ENCODE results near the gene PTPRH. TPM values are rescaled to one million over a fixed set of nuclear protein-coding genes. Genes with fewer than 3 reads are reported as not detected.

PTPRH gene
- polyA plus RNA-seq, 1 of the 3 experiments (the other 2 are of a cell fraction): 1.1 TPM

DNA sequence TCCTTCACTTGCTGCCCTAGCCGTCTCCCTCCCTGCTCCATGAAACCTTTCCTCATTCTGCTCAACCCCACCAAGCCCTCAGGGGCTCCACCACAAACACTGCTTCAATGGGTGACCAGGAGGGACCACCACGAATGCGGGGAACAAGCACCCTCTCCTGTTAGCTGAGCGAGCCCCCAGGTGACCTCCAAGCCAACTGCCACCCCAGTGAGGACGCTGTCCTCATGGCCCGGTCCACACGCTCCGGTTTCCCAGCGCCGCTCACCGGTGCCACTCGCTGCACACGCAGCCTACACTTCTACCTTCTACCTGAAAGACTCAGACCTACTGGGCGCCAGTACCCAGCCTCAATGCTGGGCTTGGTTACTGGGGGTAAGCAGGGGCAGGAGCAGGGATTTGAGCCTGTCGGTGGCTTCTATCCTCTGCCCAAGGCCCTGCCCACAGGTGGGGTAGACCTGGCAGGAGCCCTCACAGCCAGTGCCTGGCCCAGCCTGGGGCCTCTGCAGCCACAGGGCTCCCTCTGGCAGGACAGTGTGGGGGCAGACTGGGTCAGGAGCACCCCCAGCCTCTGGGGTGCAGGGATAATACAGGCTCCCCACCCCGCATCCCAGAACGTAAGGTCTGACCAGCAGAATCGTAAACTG, 20.0 kb upstream of the PTPRH start (continued):
- TF ChIP-seq, protein P1, sequence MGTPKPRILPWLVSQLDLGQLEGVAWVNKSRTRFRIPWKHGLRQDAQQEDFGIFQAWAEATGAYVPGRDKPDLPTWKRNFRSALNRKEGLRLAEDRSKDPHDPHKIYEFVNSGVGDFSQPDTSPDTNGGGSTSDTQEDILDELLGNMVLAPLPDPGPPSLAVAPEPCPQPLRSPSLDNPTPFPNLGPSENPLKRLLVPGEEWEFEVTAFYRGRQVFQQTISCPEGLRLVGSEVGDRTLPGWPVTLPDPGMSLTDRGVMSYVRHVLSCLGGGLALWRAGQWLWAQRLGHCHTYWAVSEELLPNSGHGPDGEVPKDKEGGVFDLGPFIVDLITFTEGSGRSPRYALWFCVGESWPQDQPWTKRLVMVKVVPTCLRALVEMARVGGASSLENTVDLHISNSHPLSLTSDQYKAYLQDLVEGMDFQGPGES (IDR thresholded peaks at IDR 0.05; ENCODE audit: low read depth, low read length): no peak

- Histone ChIP-seq H3K4me2 (no peak within 1 kb of the TSS), H3F3A (replicated peaks; ENCODE audit: insufficient read depth) (no peaks in the 10 kb centered on the region), H3K9me3 (no peaks in the 10 kb centered on the region), H3K9me2 (no peaks in the 10 kb centered on the region), H3K79me2 (ENCODE audit: insufficient read depth) (no peaks in the 10 kb centered on the region), H3K4me3 (ENCODE audit: low read depth in 2 of 2, low read length in 1 of 2) (no peak within 1 kb of the TSS; a peak in 1 of 4 replicates), H3K4me1 (ENCODE audit: control insufficient read depth in 1 of 2, insufficient read depth in 2 of 2, low read depth in 1 of 2, low read length in 1 of 2) (peaks cover 0 to 38% of the 10 kb centered on the region in 2 experiments; a peak in 1 of 4 replicates), H3K36me3 (replicated peaks in 1 of 2; ENCODE audit: control insufficient read depth in 1 of 2, insufficient read depth in 2 of 2, low read length in 1 of 2) (peaks cover 3 to 63% of the 10 kb centered on the region in 2 experiments), H4K20me1 (ENCODE audit: insufficient read depth) (peaks cover 16% of the 10 kb centered on the region; the same call in 1 of the 2 replicates), H2AFZ (ENCODE audit: low read depth) (no peak within 1 kb of the TSS), H3K27ac (ENCODE audit: low read depth in 2 of 2, low read length in 1 of 2) (peak within 1 kb of the TSS in 1 of 2 experiments; percentile 78; a peak in 2 of 4 replicates), H3K9ac (no peak within 1 kb of the TSS), H3K27me3 (ENCODE audit: insufficient read depth) (no peaks in the 10 kb centered on the region)
- 90% methylated on average over 2 of the region's 12 CpGs for WGBS (ENCODE audit: low lambda C conversion rate)
- peak; percentile 72 for DNase-seq
- ChIA-PET POLR2A (interaction anchor here (1.0 to 1.8 kb wide), 10 partner anchors 13 to 248 kb away, joined by 3 to 17 read pairs (median 8); partner anchors contain the start of genes PPP6R1, SYT5, UBE2S and ZNF628), CTCF (interaction anchor here (0.7 to 2.1 kb wide), 9 partner anchors 11 to 378 kb away, joined by 3 to 7 read pairs (median 3); partner anchors contain the start of gene PPP6R1)
- no peak for TF ChIP-seq REST (IDR thresholded peaks at IDR 0.05; ENCODE audit: low read depth, low read length)
- no peak for TF ChIP-seq EP300 (IDR thresholded peaks at IDR 0.05; ENCODE audit: borderline replicate concordance in 1 of 2, low read depth in 1 of 2, low read length in 1 of 2)
These were observed 19.2 kb upstream of the PTPRH start, which contains the start of gene TMEM86B for GRCh38 chr19:55228403-55229031. TMEM86B (minus strand) TSS chr19:55228763; CDS start chr19:55228741, 22 bp downstream.

DNA sequence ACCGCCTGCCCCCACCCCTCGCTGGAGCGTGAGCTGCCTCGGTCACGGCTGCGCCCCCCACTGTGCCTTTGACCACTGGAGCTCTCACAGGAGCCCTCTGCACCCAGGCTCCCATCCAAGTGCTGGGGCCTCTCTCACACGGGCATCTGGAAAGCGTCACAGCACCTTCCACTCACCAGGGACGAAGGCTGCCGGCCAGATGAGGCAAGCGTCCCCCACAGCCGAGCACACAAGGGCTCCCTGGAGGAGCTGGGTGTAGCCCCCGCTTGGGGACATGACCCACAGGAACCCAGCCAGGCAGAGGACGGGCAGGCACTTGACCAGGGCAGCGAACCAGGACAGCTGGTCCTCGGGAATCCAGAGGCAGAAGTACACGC, 18.7 kb upstream of the PTPRH start:
- WGBS (ENCODE audit: low lambda C conversion rate): 80% methylated on average over 15 of the region's 17 CpGs
- Histone ChIP-seq H3K9me2 (no peaks in the 10 kb centered on the region), H3K4me3 (ENCODE audit: low read depth in 2 of 2, low read length in 1 of 2) (no peak overlapping the region; a peak in 1 of 4 replicates), H4K20me1 (ENCODE audit: insufficient read depth) (peaks cover 16% of the 10 kb centered on the region; the same call in 1 of the 2 replicates), H3K4me2 (no peak overlapping the region), H3K27me3 (ENCODE audit: insufficient read depth) (no peaks in the 10 kb centered on the region), H3K79me2 (ENCODE audit: insufficient read depth) (no peaks in the 10 kb centered on the region), H3K9ac (no peak overlapping the region), H3K27ac (ENCODE audit: low read depth in 2 of 2, low read length in 1 of 2) (peak overlapping the region in 1 of 2 experiments; percentile 78; a peak in 2 of 4 replicates), H3K36me3 (replicated peaks in 1 of 2; ENCODE audit: control insufficient read depth in 1 of 2, insufficient read depth in 2 of 2, low read length in 1 of 2) (peaks cover 3 to 59% of the 10 kb centered on the region in 2 experiments), H2AFZ (ENCODE audit: low read depth) (no peak overlapping the region), H3F3A (replicated peaks; ENCODE audit: insufficient read depth) (no peaks in the 10 kb centered on the region), H3K9me3 (no peaks in the 10 kb centered on the region), H3K4me1 (ENCODE audit: control insufficient read depth in 1 of 2, insufficient read depth in 2 of 2, low read depth in 1 of 2, low read length in 1 of 2) (peaks cover 0 to 38% of the 10 kb centered on the region in 2 experiments; a peak in 1 of 4 replicates)
- DNase-seq: peak; percentile 93
- CTCF ChIA-PET: interaction anchor here (0.8 to 2.1 kb wide), 8 partner anchors 12 to 379 kb away, joined by 3 to 7 read pairs (median 3); partner anchors contain the start of gene PPP6R1
- POLR2A ChIA-PET: interaction anchor here (0.9 to 1.8 kb wide), 12 partner anchors 8 to 249 kb away, joined by 3 to 17 read pairs (median 5); partner anchors contain the start of genes PPP6R1, SYT5, TMEM238 and UBE2S
- no peak for TF ChIP-seq NRF1 (IDR thresholded peaks at IDR 0.05; ENCODE audit: low read depth, low read length)
- TF ChIP-seq CTCF (IDR thresholded peaks at IDR 0.05): no peak
- no peak for TF ChIP-seq GABPA (IDR thresholded peaks at IDR 0.05; ENCODE audit: low read depth)
- no peak for TF ChIP-seq TEAD4 (IDR thresholded peaks at IDR 0.05; ENCODE audit: borderline replicate concordance, insufficient read depth)
- TF ChIP-seq RCOR1 (IDR thresholded peaks at IDR 0.05; ENCODE audit: low read length): peak; percentile 62; the same call in 1 of the 2 replicates
- TF ChIP-seq POLR2AphosphoS5 (IDR thresholded peaks at IDR 0.05; ENCODE audit: low read depth, low read length): no peak
- peak; percentile 54; the same call in 1 of the 2 replicates for TF ChIP-seq FOXJ3 (CRISPR knock-in tag; IDR thresholded peaks at IDR 0.05)
- peak; percentile 49; the same call in 1 of the 2 replicates for TF ChIP-seq MXI1 (IDR thresholded peaks at IDR 0.05; ENCODE audit: low read depth, low read length)
- TF ChIP-seq, protein P2, sequence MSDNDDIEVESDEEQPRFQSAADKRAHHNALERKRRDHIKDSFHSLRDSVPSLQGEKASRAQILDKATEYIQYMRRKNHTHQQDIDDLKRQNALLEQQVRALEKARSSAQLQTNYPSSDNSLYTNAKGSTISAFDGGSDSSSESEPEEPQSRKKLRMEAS (IDR thresholded peaks at IDR 0.05; ENCODE audit: low read depth): no peak
- TF ChIP-seq TCF12 (IDR thresholded peaks at IDR 0.05): peak; percentile 48; the same call in 1 of the 2 replicates
- no peak for TF ChIP-seq ELF1 (IDR thresholded peaks at IDR 0.05)
- TF ChIP-seq USF1 (IDR thresholded peaks at IDR 0.05; ENCODE audit: borderline replicate concordance, low read depth): no peak

All from SK-N-SH (cell line).